GM10847 (cell line): ENCODE data around the gene TEKT4.

Experiments
- POLR2A ChIP-seq: IDR thresholded peaks from 2 replicates; pipeline ENCODE4 v1.6.1; 2011; ENCODE audit not compliant: insufficient read length; ENCODE audit errors: extremely low read depth

Gene TEKT4, protein sequence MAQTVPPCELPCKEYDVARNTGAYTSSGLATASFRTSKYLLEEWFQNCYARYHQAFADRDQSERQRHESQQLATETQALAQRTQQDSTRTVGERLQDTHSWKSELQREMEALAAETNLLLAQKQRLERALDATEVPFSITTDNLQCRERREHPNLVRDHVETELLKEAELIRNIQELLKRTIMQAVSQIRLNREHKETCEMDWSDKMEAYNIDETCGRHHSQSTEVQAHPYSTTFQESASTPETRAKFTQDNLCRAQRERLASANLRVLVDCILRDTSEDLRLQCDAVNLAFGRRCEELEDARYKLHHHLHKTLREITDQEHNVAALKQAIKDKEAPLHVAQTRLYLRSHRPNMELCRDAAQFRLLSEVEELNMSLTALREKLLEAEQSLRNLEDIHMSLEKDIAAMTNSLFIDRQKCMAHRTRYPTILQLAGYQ

DNA sequence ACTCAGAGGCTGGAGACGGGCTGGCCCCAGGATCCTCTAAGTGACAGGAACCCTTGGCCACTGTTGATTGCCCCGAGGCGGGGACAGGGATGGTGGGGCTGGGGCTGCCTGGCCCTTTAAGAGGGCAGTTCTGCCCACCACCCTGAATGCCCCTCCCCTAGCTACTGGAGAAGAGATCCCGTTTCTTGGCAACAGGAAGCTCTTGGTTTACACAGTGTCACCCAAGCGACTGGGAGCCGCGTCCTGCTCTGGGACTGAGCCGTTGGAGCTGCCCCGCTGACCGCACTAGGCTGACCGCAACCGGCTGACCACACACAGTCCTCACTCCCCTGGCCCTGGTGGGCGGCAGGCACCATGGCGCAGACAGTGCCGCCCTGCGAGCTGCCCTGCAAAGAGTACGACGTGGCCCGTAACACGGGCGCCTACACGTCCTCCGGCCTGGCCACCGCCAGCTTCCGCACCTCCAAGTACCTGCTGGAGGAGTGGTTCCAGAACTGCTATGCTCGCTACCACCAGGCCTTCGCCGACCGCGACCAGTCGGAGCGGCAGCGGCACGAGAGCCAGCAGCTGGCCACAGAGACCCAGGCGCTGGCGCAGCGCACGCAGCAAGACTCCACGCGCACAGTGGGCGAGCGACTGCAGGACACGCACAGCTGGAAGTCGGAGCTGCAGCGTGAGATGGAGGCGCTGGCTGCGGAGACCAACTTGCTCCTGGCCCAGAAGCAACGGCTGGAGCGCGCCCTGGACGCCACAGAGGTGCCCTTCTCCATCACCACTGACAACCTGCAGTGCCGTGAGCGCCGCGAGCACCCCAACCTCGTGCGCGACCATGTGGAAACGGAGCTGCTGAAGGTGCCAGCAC lies at the start of gene TEKT4:
Gene TEKT4 (plus strand): TSS at position 205 of the 862 bp plus-strand sequence. CDS start 150 bp downstream, at position 355.
- no peak for TF ChIP-seq POLR2A

DNA sequence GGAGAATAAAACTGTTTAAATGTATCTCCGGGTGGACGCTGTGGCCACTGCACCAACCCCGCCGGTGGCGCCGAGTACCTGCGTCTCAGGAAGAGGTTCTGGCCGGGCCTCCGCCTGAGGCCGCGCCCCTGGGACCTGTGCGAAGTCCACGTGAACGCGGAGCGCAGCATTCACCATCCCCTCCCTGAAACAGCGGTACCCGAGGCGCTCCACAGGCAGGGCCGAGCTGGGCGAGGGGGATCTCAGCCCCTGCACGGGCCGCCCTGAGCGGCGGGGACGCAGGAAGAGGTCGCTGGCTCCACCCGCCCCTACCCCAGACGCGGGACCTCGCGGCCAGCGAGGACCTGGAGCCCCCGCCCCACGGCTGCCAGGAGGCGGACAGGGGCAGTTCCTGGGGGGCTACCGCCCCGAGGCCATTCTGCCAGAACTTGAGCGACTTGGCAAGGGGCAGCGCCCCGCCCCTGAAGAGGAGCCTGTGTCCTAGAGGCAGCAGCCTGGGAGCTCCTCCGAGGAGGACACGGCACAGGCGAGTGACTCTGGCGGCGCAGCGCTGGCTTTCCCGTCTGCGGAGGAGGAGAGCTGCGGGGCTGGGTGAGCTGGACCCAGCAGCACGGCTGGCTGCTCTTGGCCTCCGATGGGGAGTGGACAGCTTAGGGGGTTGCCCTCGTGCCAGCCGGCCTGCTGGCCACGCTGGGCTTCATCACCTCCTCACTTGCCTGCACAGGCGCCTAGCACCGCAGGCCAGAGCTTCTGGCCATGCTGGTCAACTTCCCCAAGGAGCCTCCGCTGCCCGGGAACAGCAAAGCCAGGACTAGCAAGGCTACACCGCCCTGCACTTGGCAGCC lies 9.7 kb upstream of the TEKT4 start:
- no peak for TF ChIP-seq POLR2A

DNA sequence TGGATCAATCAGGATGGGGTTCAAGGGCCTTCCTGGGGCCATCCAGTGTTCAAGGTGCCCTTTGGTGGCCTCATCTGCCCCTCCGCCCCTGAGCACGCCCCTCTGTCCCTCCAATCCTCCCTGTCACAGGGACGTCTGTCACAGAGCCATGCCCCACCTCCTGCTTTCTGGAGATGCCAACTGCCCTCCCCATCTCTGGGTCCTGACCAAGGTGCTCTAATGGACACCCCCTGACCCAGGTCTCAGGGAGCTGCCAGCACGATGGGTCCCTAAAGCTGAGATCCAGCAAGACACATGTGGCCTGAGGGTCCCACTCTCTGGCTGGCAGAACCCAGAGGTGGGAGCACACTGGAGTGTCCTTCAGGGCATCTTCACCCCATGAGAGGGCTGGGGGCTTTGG lies 2.1 kb upstream of the TEKT4 start:
- no peak for TF ChIP-seq POLR2A

DNA sequence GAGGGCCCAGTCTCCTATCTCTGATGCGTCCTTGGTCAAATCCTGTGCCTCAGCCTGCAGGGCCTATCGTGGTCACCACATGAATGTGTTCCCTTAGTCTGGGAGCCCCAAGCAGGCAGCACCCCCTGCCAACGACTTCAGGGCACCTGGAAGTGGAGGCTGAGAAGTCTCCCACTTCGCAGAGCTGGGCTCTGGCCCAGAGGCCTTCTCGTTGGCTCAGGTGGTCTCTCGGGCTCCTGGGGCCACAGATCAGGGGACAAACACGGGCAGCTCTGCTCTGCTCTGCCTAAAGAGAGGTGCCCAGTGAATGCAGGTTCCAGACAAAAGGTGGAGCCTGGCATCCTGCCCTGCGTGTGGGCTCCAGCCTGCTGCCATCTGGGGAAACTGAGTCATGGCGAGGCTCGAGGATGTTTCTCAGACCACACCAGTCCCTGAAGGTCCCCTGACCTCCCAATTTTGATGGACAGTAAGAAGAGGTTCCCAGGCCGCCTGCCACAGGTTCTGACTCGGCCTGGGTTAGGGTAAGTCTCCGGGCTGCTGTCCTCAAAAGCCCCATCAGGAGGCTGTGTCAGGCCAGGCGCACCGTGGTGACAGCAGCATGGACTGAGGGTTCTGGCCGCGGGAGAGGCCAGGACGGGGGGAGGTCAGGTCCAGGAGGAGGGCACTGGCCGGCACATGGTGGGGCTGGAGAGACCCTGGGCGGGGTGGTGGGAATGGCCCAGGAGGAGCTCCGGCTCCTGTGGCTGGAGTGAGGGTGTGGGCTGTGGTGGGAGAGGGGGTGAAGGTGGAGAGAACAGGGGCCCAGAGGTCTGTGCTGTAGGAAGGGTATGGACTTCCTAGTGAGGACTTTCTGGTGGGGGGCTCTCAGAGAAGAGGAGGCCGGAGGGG lies 1.4 kb upstream of the TEKT4 start:
- no peak for TF ChIP-seq POLR2A

DNA sequence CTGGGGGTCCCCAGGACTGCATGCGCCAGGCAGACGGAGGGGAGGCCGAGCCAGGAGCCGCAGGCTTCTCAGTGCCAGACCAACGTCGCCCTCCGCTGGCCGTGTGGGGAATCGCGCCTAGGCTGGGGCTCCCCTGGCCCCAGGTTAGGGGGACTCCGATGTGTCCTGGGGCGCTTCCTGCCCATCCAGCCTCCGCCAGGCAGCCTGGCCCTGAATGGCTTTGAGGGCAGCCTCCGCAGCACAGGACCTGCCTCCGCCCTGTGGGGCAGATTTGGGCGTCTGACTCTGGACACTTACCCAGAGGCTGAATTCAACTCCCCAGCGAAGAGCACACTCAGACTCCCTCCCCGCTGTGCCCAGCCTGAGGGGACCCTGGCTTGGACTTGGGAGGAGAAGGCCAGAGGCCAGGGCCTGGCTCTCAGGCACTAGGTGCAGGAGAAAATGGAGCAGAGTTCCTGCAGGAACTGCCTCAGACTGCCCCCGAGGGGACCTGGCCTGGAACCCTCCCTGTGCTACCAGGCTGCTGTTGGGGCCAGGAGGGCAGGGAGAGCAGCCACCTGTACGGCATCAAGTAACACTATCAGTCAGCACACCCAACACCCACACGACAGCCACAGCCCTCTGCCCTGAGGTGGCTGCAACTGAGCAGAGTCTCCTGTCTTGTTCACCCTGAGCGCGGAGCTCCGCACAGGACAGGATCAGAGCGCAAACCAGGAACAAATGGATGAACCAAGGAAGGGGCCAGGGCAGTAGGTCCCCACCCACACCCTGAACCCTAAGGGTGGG lies 597 bp upstream of the TEKT4 start:
- no peak for TF ChIP-seq POLR2A

DNA sequence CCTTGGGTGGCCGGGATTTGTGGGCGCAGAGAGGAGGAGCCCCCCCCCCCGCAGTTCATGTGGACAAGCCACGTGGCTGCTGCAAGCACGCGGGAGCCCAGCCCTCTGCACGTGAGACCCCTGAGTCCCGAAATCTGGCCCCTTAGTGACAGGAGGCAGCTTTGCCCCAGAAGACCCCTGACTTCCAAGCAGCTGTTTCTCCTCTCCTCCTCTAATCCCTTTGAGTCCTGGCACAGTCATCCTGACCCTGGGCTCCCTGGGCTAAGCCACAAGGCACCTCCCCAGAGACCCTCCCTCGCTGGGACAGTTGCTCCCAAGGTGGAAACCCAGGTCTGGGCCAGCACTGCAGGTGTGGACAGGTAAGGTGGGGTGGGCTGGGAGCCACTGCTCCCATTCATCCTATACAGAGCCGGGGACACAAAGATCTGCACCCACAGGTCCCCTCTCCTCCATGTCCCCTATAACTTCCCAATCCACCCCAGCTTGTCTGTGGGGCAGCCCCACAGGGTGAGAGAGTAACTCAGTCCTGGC lies 923 bp downstream of the TEKT4 start:
- TF ChIP-seq POLR2A: no peak

DNA sequence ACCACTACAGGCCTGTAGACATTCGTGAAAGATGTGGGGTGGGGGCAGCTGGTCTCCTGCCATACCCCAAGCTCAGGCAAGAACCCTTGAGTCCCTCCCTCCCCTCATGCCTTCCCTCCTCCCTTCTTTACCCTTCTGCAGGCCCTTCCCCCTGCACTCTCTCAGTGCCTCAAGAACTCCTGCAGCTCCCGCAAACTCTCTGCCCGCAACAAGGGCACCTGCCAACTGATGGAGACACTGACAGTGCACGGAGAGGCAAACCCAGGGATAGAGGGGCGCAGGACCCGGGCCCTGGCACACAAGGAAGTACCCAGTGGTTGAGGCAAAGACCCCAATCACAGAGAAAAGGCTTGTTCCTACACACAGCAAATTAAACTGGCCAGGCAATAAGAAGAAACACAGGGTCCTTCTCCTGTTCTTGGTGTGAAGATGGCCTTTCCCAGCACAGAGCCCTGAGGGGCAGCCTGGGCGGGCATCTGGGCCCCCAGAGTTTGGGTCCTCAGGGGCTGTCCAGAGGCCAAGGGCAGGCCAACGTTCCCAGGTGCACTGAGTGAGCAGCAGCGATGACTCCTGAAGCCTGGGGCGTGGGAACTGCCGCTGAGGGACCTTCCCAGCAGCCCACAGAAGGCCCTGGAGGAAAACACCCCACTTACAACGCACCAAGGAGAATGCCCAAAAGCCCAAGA lies 1.6 kb downstream of the TEKT4 start:
- no peak for TF ChIP-seq POLR2A

DNA sequence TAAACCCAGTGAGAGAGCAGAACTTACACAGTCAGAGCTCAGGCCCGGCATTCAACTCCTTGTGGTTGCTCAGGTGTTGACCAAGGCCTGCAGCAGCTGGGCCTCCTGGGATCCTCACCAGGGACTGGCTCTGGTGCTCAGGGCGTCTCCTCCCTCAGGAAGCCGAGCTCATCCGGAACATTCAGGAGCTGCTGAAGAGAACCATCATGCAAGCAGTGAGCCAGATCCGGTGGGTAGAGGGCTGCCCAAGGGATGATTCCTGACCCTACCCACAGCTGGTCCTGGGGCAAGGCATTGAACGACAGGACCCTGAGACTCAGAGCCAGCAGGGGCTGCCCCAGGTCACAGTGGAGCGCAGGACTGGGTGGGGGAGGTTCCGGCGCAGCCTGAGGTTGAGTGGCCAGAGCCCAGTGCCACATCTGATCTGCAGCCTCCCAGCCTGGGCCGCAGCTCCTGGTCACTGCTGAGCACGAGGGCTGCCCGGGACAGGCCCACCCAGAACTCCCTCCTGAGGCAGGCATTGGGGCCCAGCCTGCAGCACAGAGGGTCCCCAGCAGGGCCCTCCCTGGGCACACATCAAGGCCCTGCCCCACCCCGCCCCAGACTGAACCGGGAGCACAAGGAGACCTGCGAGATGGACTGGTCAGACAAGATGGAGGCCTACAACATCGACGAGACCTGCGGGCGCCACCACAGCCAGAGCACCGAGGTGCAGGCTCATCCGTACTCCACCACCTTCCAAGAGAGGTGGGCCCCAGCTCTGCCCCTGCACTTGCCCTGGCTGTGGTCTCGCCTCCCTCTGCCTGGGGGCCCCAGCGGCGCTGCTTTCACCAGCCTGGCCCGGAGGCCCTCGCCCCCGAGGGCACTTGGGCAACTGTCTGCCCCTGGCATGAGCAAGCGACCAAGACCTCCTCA lies 2.4 kb downstream of the TEKT4 start:
- TF ChIP-seq POLR2A: no peak

DNA sequence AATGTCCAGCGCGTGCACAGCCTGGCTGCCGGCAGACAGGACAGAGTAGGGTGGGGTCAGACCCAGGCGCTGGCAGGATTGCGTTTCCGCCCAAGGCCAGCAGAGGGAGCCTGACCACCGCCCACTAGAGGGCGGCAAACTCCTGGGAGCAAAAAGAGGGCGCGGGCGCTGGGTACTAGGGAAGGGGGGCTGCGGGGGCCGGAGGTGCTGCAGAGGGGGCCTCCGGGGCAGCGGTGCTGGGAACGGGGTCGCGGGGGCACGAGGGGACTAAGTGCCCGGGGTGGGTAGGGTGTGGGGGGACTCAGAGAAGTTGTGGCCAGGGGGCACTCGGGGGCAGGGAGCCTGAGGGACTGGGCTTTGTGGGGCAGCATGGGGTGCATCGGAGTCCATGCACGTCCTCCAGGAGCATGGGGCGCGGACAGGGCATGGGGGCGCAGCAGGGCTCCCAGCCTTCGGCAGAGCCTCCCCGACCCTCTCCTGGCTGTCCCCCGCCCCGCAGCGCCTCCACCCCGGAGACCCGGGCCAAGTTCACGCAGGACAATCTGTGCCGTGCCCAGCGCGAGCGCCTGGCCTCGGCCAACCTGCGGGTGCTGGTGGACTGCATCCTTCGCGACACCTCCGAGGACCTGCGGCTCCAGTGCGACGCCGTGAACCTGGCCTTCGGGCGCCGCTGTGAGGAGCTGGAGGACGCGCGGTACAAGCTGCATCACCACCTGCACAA lies 3.2 kb downstream of the TEKT4 start:
- TF ChIP-seq POLR2A: no peak

DNA sequence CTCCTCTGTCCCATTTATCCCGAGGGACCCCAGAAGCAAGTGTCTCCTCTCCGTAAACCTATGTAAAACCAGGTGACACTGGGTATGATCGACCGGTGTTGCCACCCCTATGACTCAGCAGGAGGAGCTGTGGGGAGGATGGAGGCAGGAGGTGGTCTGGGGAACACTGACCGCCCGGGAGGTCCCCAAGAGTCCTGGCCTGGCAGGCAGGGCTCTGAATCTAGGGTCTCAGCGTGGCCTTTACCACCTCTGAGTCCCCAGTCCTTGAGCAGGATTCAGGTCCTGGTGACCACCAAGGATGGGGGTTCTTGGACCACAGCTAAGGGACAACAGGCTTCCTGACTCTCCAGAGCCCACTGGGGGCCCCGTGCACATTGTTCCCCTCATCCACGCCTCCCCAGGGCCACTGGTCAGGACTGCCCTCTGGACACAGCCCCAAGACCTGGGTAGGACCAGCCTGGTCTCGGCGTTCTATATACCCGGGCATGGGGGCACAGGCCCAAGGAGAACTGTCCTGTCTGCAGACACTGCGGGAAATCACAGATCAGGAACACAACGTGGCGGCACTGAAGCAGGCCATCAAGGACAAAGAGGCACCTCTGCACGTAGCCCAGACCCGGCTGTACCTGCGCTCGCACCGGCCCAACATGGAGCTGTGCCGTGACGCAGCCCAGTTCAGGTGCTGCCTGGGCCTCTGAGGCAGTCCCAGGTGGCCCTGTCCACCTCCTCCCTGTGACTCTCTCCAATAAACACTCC lies 4.0 kb downstream of the TEKT4 start:
- no peak for TF ChIP-seq POLR2A
